Measurements from ENCODE around the gene EPYC.
"Not testable (repeated sequence)": the region's sequence is repeated elsewhere in the genome, so short reads cannot be mapped to it uniquely, and the experiment has no call there.

EPYC gene

GRCh38 chr12:90990611-90991010 lies 14.2 kb downstream of the EPYC start:
- no peak for DNase-seq

- DNase-seq = no peak
These were observed 15.1 kb downstream of the EPYC start for GRCh38 chr12:90989686-90990111.

- no peak for DNase-seq
These were observed 17.3 kb downstream of the EPYC start for GRCh38 chr12:90987520-90987919.

GRCh38 chr12:90987101-90987500 lies 17.7 kb downstream of the EPYC start:
- no peak for DNase-seq

- not testable (repeated sequence) for DNase-seq
These were observed 19.4 kb downstream of the EPYC start for GRCh38 chr12:90985331-90985730.

GRCh38 chr12:90984114-90984513 lies 20.7 kb downstream of the EPYC start:
- DNase-seq = no peak

- DNase-seq = no peak
These were observed 22.6 kb downstream of the EPYC start for GRCh38 chr12:90982170-90982569.

GRCh38 chr12:90979951-90980350 lies 24.8 kb downstream of the EPYC start:
- DNase-seq = no peak

GRCh38 chr12:90979019-90979418 lies 25.8 kb downstream of the EPYC start:
- DNase-seq = no peak

GRCh38 chr12:90978117-90978770 lies 26.5 kb downstream of the EPYC start:
- DNase-seq = peak in 1 of 2 experiments; percentile 35

GRCh38 chr12:90977224-90977623 lies 27.5 kb downstream of the EPYC start:
- DNase-seq = no peak

GRCh38 chr12:90974286-90974685 lies 30.5 kb downstream of the EPYC start:
- DNase-seq = no peak

- DNase-seq = no peak
These were observed 32.5 kb downstream of the EPYC start for GRCh38 chr12:90972226-90972625.

GRCh38 chr12:90970911-90971310 lies 33.9 kb downstream of the EPYC start:
- DNase-seq = no peak

GRCh38 chr12:90970471-90970870 lies 34.3 kb downstream of the EPYC start:
- no peak for DNase-seq

- DNase-seq = no peak
These were observed 34.9 kb downstream of the EPYC start for GRCh38 chr12:90969851-90970250.

- no peak for DNase-seq
These were observed 35.4 kb downstream of the EPYC start for GRCh38 chr12:90969346-90969745.

- DNase-seq = no peak
These were observed 39.6 kb downstream of the EPYC start for GRCh38 chr12:90965204-90965603.

GRCh38 chr12:90964616-90965015 lies 40.2 kb downstream of the EPYC start:
- DNase-seq = no peak

- DNase-seq = no peak
These were observed 40.8 kb downstream of the EPYC start for GRCh38 chr12:90963946-90964345.

- no peak for DNase-seq
These were observed 43.6 kb downstream of the EPYC start for GRCh38 chr12:90961154-90961553.

GRCh38 chr12:90959538-90960139 lies 45.1 kb downstream of the EPYC start:
- peak in 1 of 2 experiments; percentile 56 for DNase-seq

- no peak for DNase-seq
These were observed 45.7 kb downstream of the EPYC start for GRCh38 chr12:90959032-90959431.

- no peak for DNase-seq
These were observed 46.4 kb downstream of the EPYC start for GRCh38 chr12:90958347-90958746.

- no peak for DNase-seq
These were observed 49.9 kb downstream of the EPYC start, which contains the start of gene CCER1 for GRCh38 chr12:90954921-90955320. CCER1 (minus strand) TSS chr12:90955176; CDS start chr12:90954742, 434 bp downstream.
